K562 (cell line): ENCODE data around the gene UBA3. TPM values are rescaled to one million over a fixed set of nuclear protein-coding genes. Genes with fewer than 3 reads are reported as not detected.
A peak's percentile ranks its signal among the peaks of the same experiment; 100 is the strongest.

Source experiments
- ADNP ChIP-seq: fragments of 200-800 bp; sonication (Bioruptor generic); IDR thresholded peaks from 2 replicates; pipeline ENCODE4 v1.6.1; 2016; ENCODE audit warnings: missing genetic modification characterization, missing compliant biosample characterization
- GABPB2 ChIP-seq: fragments of 250-450 bp; sonication (Bioruptor Pico); conservative IDR thresholded peaks from 2 replicates; pipeline ENCODE4 v1.5.1; 2021; ENCODE audit warnings: mild to moderate bottlenecking
- KHSRP ChIP-seq: fragments of 450-650 bp; IDR thresholded peaks from 2 replicates; pipeline ENCODE4 v1.6.1; 2017
- L3MBTL2 ChIP-seq: fragments of 450-650 bp; IDR thresholded peaks from 2 replicates; pipeline ENCODE4 v1.6.1; 2016; ENCODE audit warnings: mild to moderate bottlenecking, moderate library complexity
- MNT ChIP-seq, 2 experiments: fragments of 450-650 bp; conservative IDR thresholded peaks; 2 replicates each; pipeline ENCODE4 v1.6.1; 2017; ENCODE audit warnings: mild to moderate bottlenecking in 2 of 2, moderate library complexity in 2 of 2
- NCOR1 ChIP-seq: fragments of 450-650 bp; IDR thresholded peaks from 2 replicates; pipeline ENCODE4 v1.6.1; 2016; ENCODE audit warnings: mild to moderate bottlenecking, moderate library complexity
- NUFIP1 ChIP-seq: fragments of 450-650 bp; IDR thresholded peaks from 2 replicates; pipeline ENCODE4 v1.6.1; 2018; ENCODE audit not compliant: partially characterized antibody
- PURB ChIP-seq: sonication (generic); formaldehyde crosslinking; IDR thresholded peaks from 2 replicates; pipeline ENCODE4 v1.9.0; 2021; ENCODE audit warnings: low read depth, mild to moderate bottlenecking, missing genetic modification reagents
- RAD51 ChIP-seq: fragments of 450-650 bp; IDR thresholded peaks from 2 replicates; pipeline ENCODE4 v1.7.1; 2016; ENCODE audit warnings: low read depth, mild to moderate bottlenecking, borderline replicate concordance
- THAP7 ChIP-seq: fragments of 250-450 bp; sonication (Bioruptor Pico); IDR thresholded peaks from 2 replicates; pipeline ENCODE4 v1.5.0; 2021
- polyA plus RNA-seq, 8 experiments: library from polyadenylated mRNA; depleted of rRNA in 4 of 8; stranded (reverse) in 5 of 8; unstranded in 3 of 8; fragments of >200 nt; fragmentation: Nextera tagmentation in 2 of 8; fragmentation: Illumina TruSeq in 1 of 8; extraction: Ambion mirVana in 2 of 8; extraction: Trizol in 1 of 8; gene quantifications; 2 replicates each; pipeline versions ENCODE4 v1.2.1 to v1.2.3, GENCODE V29; 2011 to 2014; ENCODE audit warnings: inconsistent platforms in 1 of 8, missing spikeins in 1 of 8
- total RNA-seq, 7 experiments: library from RNA; depleted of rRNA in 6 of 7; stranded (reverse); fragments of >200 nt in 6 of 7; fragmentation: Illumina TruSeq in 2 of 7; extraction: Trizol in 2 of 7; gene quantifications; 2 replicates each; pipeline versions ENCODE4 v1.2.1 to v1.2.3, GENCODE V29; 2011 to 2021; ENCODE audit warnings: low replicate concordance in 1 of 7
- TF ChIP-seq, protein P1 (sequence below): fragments of 450-650 bp; IDR thresholded peaks from 2 replicates; pipeline ENCODE4 v1.7.0; 2016; ENCODE audit warnings: borderline replicate concordance
- TF ChIP-seq, protein P2 (sequence below): fragments of 200-800 bp; sonication (Bioruptor generic); IDR thresholded peaks from 2 replicates; pipeline ENCODE4 v1.6.1; 2016; ENCODE audit warnings: missing genetic modification characterization, missing compliant biosample characterization

UBA3 gene
- total and polyA plus RNA-seq, 9 of the 15 experiments (the other 6 are each of a cell fraction or from before 2014, with no cell fraction given), result 23.2 to 80.0 (median 38.6) TPM

- TF ChIP-seq, protein P1, sequence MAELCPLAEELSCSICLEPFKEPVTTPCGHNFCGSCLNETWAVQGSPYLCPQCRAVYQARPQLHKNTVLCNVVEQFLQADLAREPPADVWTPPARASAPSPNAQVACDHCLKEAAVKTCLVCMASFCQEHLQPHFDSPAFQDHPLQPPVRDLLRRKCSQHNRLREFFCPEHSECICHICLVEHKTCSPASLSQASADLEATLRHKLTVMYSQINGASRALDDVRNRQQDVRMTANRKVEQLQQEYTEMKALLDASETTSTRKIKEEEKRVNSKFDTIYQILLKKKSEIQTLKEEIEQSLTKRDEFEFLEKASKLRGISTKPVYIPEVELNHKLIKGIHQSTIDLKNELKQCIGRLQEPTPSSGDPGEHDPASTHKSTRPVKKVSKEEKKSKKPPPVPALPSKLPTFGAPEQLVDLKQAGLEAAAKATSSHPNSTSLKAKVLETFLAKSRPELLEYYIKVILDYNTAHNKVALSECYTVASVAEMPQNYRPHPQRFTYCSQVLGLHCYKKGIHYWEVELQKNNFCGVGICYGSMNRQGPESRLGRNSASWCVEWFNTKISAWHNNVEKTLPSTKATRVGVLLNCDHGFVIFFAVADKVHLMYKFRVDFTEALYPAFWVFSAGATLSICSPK, result 0 out of 2 replicates have a peak, but pooled peaks have one; percentile 18
- TF ChIP-seq, protein P2, sequence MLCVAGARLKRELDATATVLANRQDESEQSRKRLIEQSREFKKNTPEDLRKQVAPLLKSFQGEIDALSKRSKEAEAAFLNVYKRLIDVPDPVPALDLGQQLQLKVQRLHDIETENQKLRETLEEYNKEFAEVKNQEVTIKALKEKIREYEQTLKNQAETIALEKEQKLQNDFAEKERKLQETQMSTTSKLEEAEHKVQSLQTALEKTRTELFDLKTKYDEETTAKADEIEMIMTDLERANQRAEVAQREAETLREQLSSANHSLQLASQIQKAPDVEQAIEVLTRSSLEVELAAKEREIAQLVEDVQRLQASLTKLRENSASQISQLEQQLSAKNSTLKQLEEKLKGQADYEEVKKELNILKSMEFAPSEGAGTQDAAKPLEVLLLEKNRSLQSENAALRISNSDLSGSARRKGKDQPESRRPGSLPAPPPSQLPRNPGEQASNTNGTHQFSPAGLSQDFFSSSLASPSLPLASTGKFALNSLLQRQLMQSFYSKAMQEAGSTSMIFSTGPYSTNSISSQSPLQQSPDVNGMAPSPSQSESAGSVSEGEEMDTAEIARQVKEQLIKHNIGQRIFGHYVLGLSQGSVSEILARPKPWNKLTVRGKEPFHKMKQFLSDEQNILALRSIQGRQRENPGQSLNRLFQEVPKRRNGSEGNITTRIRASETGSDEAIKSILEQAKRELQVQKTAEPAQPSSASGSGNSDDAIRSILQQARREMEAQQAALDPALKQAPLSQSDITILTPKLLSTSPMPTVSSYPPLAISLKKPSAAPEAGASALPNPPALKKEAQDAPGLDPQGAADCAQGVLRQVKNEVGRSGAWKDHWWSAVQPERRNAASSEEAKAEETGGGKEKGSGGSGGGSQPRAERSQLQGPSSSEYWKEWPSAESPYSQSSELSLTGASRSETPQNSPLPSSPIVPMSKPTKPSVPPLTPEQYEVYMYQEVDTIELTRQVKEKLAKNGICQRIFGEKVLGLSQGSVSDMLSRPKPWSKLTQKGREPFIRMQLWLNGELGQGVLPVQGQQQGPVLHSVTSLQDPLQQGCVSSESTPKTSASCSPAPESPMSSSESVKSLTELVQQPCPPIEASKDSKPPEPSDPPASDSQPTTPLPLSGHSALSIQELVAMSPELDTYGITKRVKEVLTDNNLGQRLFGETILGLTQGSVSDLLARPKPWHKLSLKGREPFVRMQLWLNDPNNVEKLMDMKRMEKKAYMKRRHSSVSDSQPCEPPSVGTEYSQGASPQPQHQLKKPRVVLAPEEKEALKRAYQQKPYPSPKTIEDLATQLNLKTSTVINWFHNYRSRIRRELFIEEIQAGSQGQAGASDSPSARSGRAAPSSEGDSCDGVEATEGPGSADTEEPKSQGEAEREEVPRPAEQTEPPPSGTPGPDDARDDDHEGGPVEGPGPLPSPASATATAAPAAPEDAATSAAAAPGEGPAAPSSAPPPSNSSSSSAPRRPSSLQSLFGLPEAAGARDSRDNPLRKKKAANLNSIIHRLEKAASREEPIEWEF (CRISPR knock-in tag), result no peak
- TF ChIP-seq L3MBTL2, result 0 out of 2 replicates have a peak, but pooled peaks have one; percentile 4
- TF ChIP-seq GABPB2 (CRISPR knock-in tag), result no peak
- TF ChIP-seq NUFIP1, result no peak
- TF ChIP-seq ADNP, result no peak
- 0 out of 2 replicates have a peak, but pooled peaks have one; percentile 4 for TF ChIP-seq RAD51
- TF ChIP-seq MNT (conservative IDR thresholded peaks at IDR 0.05), result no peak; a peak in 1 of 4 replicates
- no peak for TF ChIP-seq NCOR1
- TF ChIP-seq THAP7 (CRISPR knock-in tag), result no peak
- TF ChIP-seq KHSRP, result no peak
- no peak for TF ChIP-seq PURB (CRISPR knock-in tag)
Observed at GRCh38 chr3:69014022-69014580, 66.1 kb downstream of the UBA3 start (continued).
